SH-SY5Y (cell line): ENCODE measurements around the gene TASL.

ENCODE experiments used
- GATA2 ChIP-seq: IDR thresholded peaks from 2 replicates; pipeline ENCODE4 v1.6.1; 2011; ENCODE audit warnings: mild to moderate bottlenecking, low read depth, low read length
- GATA3 ChIP-seq: IDR thresholded peaks from 2 replicates; pipeline ENCODE4 v1.6.1; 2011; ENCODE audit warnings: low read depth, mild to moderate bottlenecking, low read length, moderate library complexity

TASL gene

GRCh38 chrX:30521440-30522182 is 56.0 kb downstream of the TASL start:
- TF ChIP-seq GATA3: no peak

GRCh38 chrX:30513284-30513683 is 64.3 kb downstream of the TASL start:
- no peak for TF ChIP-seq GATA3
- TF ChIP-seq GATA2: no peak
